Inflammatory macrophage (primary cell): Measurements from ENCODE around the gene SCRN3.
A peak's percentile ranks its signal among the peaks of the same experiment; 100 is the strongest.
"Not testable (repeated sequence)": the region's sequence is repeated elsewhere in the genome, so short reads cannot be mapped to it uniquely, and the experiment has no call there.

Experiments used
- DNase-seq, 2 donors: peaks; one replicate each; pipeline ENCODE4 v3.0.0-alpha.2; 2020 to 2022
- total RNA-seq, 18 experiments: gene quantifications; one replicate each; lab custom pipeline; 2026; ENCODE audit warnings: mixed read lengths in 6 of 18, inconsistent platforms in 2 of 18; lab: John Stamatoyannopoulos, UW

SCRN3 gene, protein sequence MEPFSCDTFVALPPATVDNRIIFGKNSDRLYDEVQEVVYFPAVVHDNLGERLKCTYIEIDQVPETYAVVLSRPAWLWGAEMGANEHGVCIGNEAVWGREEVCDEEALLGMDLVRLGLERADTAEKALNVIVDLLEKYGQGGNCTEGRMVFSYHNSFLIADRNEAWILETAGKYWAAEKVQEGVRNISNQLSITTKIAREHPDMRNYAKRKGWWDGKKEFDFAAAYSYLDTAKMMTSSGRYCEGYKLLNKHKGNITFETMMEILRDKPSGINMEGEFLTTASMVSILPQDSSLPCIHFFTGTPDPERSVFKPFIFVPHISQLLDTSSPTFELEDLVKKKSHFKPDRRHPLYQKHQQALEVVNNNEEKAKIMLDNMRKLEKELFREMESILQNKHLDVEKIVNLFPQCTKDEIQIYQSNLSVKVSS
- 6.2 to 26.3 (median 19.3) reads per million in 18 experiments for total RNA-seq

DNA sequence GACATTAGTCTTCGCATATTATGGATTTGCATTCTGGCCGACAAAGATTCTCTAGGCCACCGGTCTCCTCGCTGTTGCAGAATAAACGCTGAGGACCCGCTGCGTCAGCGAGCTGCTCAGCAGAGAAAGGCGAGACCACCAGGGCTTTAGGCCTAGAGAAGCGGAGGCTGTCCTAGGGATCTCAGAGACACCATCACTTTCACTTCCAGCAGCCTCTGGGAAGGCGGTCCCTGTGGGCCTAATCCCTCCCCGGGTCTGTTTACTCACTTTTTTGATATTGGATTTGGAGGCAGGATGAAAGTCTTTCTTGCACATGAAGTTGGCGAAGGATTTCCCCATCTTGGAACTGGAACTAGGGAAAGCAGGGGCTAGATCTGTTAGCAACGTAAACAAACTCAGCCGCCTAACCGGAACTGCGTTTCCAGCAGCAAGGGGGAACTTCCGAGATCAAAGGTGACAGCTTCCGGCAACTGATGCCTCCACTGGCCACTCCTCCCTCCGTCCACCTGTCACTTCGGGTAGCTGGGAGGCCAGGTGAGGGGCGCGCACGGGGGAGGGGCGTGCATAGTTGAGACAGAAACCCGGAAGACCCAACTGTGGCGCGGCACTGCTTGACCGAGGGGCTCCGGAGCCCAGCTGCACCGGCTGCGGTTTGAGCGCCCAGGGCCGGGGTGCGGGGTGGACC is at the start of gene SCRN3:
TSS of gene SCRN3 (plus strand) at position 447 of the 685 bp plus-strand sequence. CDS start 2,554 bp downstream, outside the sequence.
- peak; percentile 74 to 83 for DNase-seq

DNA sequence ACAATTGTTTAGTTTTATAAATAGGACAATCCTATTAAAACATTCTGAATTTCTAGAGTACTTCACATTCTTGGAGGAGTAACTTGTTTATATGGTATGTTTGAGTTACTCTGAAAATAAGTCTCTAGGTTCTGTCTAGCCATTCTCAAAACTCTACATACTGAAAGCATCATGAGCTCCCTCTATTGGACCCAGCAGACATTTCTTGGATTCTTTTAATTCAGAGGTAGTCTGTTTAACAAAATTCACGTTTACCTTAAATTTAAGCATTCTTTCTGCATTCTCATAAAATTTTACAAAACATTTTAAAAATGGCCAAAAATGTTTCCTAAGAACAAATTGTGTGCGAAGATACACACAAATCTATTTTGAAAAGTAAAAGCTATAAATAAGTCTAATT is 45.5 kb upstream of the SCRN3 start:
- no peak for DNase-seq

DNA sequence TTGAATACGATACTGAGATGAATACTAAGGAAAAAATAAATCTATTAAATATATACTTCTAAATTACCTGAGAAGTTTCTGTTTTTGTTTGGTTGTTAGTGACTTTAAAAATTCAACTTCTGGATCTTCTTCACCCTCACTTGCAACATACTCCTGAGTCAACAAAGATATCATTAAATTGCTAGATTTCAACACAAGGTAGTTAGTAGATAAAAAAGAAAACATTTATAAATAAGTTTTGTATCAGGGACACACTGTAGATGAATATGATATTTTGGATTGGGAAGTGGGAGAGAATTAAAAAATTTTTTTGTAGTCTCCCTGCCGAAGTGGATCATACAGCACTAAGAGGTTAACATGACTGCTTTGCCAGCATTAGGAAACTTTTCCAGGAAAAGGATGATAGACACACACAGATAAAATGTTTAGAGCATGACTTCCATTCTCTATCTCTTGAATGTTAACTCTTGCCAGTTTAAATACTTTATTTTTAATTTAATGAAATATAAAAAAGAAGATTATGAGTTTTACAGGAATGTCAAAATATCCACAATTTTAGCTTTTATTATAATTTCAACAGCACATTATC is 44.8 kb upstream of the SCRN3 start:
- DNase-seq, result no peak

DNA sequence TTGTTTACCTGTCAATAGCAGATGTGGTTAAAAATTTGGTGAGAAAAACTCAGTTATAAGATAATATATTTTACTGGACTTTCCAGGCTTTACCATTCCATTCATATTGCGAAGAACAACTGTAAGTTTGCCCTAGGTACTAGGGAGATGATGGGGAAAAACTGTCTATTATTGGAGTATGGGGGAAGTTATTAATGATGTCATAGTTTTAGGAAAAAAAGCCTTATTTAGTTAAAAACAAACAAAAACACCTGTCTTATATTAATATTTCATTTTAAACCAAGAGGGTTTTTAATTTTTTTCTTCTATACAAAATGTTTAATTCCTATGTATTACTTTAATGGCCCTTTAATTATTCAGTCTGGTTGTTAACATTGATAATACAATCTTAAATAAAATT is 42.5 kb upstream of the SCRN3 start:
- no peak for DNase-seq

DNA sequence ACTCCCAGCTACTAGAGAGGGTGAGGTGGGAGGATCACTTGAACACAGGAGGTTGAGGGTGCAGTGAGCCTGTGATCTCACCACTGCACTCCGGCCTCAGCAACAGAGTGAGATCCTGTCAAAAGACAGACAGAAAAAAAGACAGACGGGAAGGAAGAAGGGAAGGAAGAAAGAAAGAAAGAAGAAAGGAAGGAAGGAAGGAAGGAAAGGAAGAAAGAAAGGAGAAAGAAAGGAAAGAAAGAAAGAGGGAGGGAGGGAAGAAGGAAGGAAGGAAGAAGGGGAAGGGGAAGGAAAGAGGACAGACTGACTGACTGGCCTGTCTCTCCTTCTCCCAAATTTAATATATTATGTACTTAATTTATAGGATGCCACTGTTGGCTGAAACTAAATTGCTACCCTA is 39.2 kb upstream of the SCRN3 start:
- DNase-seq, result no peak

DNA sequence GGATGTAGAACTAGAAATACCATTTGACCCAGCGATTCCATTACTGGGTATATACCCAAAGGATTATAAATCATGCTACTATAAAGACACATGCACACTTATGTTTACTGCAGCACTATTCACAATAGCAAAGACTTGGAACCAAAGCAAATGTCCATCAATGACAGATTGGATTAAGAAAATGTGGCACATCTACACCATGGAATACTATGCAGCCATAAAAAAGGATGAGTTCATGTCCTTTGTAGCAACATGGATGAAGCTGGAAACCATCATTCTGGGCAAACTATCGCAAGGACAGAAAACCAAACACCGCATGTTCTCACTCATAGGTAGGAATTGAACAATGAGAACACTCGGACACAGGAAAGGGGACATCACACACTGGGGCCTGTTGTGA is 35.9 kb upstream of the SCRN3 start:
- DNase-seq, result not testable (repeated sequence)

DNA sequence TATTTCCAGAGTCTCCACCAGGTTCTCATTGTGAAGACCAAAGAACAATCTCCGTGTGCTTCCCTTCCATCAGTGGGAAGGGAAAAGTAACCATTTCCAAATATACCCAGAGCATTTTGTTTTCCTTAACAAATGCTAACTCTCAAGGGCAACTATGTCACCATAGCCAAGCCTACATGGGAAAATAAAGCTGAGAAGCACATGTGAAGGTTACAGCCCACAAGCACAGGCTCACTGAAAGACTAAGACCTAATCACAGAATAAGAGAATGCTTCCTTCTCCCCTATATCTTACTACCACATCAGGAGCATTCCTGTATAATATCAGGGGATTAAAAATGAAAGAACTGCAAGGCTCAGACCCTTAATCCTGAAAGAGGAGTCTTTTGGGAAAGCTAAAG is 32.6 kb upstream of the SCRN3 start:
- DNase-seq, result peak in 1 of 2 donors; percentile 16

DNA sequence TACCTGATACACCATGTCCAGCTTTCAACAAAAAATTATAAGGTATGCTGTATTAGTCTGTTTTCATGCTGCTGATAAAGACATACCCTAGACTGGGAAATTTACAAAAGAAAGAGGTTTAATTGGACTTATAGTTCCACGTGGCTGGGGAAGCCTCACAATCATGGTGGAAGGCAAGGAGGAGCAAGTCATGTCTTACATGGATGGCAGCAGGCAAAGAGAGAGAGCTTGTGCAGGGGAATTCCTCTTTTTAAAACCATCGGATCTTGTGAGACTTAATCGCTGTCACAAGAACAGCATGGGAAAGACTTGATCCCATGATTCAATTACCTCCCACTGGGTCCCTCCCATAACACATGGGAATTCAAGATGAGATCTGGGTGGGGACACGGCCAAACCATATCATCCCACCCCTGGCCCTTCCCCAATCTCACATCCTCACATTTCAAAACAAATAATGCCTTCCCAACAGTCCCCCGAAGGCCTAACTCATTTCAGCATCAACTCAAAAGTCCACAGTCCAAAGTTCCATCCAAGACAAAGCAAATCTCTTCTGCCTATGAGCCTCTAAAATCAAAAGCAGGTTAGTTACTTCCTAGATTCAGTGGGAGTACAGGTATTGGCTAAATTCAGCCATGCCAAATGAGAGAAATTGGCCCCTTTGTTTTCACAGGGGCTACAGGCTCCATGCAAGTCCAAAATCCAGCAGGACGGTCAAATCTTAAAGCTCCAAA is 31.9 kb upstream of the SCRN3 start:
- DNase-seq, result peak; percentile 57 to 79

DNA sequence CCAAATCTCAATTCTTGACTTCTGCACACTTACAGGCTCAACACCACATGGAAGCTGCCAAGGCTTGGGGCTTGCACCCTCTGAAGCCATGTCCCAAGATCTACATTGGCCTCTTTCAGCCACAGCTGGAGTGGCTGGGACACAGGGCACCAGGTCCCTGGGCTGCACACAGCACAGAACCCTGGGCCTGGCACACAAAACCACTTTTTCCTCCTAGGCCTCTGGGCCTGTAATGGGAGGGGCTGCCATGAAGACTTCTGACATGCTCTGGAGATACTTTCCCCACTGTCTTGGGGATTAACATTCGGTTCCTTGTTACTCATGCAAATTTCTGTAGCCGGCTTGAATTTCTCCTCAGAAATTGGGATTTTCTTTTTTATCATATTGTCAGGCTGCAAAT is 30.9 kb upstream of the SCRN3 start:
- DNase-seq, result peak in 1 of 2 donors; percentile 9

DNA sequence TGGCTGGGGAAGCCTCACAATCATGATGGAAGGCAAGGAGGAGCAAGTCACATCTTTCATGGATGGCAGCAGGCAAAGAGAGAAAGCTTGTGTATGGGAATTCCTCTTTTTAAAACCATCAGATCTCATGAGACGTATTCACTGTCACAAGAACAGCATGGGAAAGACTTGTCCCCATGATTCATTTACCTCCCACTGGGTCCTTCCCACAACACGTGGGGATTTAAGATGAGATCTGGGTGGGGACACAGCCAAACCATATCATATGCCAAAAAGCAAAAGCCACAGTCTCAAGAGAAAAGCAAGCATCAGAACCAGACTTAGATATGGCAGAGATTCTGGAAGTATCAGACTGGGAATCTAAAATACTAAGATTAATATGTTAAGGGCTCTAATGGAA is 30.0 kb upstream of the SCRN3 start:
- peak; percentile 73 to 89 for DNase-seq

DNA sequence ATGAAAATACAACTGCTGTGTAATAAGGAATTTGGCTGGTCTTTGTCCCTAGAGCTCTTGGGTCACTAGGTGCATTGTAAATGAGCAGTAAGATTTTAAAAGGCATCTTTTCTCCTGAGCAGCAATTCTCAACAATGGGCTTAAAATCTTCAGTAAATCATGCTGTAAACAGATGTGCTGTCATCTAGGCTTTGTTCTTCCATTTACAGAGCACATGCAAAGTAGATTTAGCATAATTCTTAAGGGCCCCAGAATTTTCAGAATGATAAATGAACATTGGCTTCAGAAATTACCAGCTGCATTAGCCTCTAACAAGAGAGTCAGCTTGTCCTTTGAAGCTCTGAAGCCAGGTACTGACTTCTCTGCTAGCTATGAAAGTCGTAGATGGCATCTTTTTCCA is 26.8 kb upstream of the SCRN3 start:
- no peak for DNase-seq

DNA sequence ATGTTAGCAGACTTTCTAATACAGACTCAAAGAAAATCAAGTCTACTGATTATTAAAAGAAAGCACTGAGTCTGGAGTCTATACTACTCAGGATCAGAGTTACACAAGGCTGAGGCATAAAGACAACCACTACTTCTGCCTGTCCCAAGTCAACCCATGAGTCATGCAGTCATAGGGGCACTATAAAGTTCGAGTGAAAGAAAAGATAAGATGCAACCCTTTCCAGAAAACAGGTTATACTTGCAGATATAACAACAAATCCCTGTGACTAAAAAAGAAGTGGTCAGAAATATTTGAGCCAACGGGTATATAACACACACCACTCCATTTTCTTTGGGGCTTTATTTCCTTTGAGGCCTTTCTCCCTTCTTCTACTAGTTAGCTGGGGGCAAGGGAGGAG is 18.6 kb upstream of the SCRN3 start:
- DNase-seq, result peak; percentile 56 to 69

DNA sequence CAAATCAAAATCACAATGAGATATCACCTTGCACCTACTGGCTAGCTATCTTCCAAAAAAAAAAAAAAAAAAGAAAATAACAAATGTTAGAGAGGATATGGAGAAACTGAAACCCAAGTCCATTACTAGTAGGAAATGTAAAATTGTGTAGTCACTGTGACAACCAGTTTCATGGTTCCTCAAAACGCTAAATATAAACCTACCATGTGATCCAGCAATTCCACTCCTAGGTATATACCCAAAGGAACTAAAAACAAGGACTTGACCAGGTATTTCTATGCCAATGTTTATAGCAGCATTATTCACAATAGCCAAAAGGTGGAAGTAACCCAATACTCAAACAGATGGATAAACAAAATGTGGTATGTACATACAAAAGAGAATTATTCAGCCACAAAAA is 11.7 kb upstream of the SCRN3 start:
- peak; percentile 67 to 79 for DNase-seq

DNA sequence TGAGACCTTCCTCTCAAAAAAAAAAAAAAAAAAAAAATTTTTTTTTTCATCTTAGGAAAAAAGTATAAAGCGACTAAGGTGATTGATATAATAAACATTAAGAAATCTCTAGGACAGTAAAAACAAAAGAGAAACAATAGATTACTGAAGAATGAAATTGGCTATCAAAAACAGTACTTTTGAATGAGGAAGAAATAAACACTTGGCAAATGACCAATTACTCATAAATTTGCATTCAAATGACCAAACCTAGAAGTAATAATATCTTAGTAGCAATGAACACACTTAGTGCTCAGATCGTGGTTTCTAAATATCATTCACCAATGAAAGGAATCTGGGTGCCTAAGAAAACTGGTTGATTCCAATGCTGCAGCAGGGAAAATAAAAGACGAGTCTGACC is 10.3 kb upstream of the SCRN3 start:
- DNase-seq, result no peak

DNA sequence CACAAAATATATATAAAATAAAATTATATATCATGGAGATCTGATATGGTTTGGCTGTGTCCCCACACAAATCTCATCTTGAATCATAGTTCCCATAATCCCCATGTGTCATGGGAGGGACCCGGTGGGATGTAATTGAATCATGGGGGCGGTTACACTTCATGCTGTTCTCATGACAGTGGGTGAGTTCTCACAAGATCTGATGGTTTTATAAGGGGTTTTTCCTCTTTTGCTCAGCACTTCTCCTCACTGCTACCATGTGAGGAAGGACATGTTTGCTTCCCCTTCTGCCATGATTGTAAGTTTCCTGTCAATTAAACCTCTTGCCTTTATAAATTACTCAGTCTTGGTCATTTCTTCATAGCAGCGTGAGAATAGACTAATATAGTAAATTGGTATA is 6.8 kb upstream of the SCRN3 start:
- DNase-seq, result peak; percentile 64 to 70

DNA sequence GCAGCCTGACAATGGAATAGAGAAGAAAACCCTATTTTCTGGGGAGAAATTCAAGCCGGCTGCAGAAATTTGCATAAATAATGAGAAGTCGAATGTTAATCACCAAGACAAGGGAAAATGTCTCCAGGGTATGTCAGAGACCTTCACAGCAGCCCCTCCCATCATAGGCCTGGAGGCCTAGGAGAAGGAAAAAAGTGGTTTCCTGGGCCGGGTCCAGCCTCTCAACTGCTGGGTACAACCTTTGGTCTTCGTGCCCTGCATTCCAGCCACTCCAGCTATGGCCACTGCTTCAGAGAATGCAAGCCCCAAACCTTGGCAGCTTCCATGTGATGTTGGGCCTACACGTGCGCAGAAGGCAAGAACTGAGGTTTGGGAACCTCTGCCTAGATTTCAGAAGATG is 6.0 kb upstream of the SCRN3 start:
- DNase-seq, result no peak

DNA sequence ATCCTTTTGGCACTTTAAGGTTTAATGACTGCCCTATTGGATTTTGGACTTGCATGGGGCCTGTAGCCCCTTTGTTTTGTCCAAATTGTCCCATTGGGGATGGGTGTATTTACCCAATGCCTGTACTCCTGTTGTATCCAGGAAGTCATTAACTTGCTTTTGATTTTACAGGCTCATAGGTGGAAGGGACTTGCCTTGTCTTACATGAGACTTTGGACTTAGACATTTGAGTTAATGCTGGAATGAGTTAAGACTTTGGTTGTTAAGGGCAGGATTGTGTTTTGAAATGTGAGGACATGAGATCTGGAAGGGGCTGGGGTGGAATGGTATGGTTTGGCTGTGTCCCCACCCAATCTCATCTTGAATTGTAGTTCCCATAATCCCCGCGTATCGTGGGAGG is 5.2 kb upstream of the SCRN3 start:
- DNase-seq, result not testable (repeated sequence)

DNA sequence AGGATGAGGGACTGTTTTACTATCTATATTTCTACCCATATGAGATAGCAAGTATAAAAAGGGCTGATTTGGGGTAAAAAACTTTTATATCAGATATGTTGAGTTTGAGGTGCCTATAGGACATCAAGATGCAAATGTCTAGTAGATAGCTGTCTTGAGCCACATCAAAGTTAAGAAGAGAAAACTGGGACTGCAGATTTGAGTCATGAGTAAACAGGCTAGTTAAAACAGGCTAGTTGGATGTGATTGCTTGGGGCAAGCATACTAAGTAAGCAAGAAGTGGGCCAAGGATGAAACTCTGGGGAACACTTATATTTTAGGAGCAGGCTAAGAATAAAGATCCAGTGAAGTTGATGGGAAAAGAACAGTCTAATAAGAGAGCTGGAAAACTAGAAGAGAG is 2.8 kb upstream of the SCRN3 start:
- no peak for DNase-seq

DNA sequence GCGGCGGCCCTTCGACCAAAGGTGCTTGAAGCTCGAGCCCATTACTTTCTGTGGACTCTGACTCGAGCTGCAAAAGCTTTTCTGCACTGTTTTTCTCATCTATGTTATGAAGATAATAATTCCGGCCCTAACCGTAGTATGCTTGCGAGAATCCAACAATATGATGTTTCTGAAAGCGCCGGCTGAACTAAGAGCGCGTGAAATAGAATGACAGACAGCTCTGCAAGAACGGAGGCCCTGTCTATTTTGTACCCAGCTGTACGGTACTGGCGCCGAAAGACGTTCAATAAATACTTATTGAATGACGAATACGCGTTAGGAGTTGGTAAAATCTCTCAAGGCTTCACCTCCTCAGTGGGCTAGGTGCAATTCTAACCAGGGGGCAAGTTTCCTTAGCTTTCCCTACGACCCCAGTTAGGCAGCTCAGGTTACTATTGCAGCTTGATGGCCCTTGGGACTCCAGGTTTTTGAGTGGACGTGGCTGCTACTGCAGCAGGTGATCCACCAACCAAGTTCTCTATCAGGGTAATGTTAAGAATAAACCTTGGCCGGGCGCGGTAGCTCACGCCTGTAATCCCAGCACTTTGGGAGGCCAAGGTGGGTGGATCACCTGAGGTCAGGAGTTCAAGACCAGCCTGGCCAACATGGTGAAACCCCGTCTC is 570 bp downstream of the SCRN3 start:
- no peak for DNase-seq

DNA sequence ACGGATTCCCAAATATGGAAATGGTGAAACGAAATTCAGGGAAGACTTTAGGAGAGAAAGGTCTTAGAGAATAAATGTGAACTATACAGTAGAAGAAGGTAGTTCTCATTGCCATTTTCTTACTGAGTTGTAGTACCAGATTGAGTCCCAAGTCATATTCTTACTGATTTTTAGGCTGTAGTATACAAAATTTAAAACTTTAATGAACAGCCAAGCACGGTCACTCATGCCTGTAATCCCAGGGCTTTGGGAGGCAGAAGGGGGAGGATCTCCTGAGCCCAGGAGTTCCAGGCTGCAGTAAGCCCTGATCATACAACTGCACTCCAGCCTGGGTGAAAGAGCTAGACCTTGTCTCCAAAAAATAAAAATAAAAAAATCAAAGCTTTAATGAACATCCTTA is 2.2 kb downstream of the SCRN3 start:
- no peak for DNase-seq

DNA sequence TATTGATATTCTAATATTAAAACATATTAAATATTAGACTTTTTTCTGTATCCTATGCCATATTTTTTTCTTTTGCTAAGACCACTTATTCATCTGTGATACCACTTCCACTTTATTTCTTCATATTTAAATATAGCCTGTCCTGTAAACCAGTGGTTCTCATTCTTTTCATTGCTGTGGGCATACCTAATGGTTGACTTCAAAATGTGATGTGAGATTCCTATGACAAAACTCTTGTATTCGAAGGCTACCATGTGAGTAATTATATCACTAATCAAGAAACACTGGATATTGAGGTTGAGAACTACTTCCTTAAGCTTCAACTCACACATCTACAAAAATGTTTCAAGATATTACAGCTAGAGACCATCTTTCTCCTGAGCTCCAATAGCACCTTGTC is 3.6 kb downstream of the SCRN3 start:
- DNase-seq, result no peak

DNA sequence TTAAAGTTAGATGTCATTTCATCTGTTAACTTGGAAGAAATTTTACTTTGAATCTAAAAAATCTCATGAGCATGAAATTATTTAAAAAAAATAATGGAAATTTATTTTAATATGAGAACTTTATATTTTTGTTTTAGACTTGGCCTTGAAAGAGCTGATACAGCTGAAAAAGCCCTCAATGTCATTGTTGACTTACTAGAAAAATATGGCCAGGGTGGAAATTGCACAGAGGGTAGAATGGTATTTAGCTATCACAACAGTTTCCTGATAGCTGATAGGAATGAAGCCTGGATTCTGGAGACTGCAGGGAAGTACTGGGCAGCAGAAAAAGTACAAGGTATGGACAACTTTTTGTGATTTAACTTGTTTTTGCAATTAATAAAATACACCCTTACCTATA is 5.3 kb downstream of the SCRN3 start:
- DNase-seq, result no peak
